NCI-H1436 (cell line): ENCODE measurements around the gene FBXO8.
"Not testable (repeated sequence)": the region's sequence is repeated elsewhere in the genome, so short reads cannot be mapped to it uniquely, and the experiment has no call there.

Source experiments
- DNase-seq: peaks from one replicate; lab custom pipeline; 2025; lab: John Stamatoyannopoulos, UW

The FBXO8 gene, protein sequence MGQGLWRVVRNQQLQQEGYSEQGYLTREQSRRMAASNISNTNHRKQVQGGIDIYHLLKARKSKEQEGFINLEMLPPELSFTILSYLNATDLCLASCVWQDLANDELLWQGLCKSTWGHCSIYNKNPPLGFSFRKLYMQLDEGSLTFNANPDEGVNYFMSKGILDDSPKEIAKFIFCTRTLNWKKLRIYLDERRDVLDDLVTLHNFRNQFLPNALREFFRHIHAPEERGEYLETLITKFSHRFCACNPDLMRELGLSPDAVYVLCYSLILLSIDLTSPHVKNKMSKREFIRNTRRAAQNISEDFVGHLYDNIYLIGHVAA

DNA sequence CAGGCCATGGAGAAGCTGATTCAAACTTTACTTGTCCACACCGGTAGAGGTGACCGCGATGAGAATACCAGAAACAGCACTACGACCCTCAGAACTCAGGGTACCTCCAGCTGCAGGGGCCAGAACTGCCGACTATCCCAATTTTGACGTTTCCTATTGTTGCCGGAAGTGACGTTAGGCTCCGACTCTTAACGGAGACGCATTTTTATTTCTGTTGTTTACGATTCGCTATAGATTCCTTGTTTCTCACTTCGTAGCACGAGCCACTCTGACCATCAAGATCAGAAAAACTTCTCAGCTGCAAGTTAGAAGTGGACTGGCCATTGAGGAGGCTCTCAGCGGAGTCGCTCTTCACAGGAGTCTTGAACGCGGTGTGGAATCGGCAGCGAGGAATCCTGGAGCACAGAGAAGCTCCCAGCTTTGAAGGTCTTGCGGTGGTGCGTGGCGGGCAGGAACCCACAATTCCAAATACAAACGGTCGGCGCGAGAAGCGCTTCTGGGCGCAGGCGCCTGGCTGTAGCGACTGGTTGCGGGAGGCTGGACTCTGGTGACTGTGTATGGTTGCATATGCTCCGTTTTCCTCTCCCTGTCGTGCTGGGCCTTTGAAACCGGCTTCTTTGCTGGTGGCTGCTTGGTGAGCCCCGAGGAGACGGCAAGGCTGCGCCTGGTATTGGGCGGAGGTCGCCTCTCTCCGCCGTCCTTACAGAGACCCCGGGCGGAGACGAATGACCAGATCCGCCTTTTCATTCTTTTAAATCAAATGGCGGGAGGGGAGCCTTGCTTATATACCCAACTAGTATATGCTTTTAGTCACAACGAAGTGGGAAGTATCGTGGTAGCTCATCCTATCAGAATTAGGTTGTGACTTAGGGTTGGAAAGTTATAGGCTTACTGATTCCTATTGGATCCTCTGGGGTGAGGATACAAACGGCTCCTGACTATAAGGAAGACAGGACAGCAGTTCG is at the start of gene FBXO8, which contains the start of gene CEP44:
Gene FBXO8 (minus strand): TSS at position 161 of the 965 bp plus-strand sequence. CDS start 20,575 bp downstream, outside the sequence.
Gene CEP44 (plus strand): TSS at position 405 of the 965 bp plus-strand sequence. CDS start 15,211 bp downstream, outside the sequence.
- peak; percentile 60 for DNase-seq

DNA sequence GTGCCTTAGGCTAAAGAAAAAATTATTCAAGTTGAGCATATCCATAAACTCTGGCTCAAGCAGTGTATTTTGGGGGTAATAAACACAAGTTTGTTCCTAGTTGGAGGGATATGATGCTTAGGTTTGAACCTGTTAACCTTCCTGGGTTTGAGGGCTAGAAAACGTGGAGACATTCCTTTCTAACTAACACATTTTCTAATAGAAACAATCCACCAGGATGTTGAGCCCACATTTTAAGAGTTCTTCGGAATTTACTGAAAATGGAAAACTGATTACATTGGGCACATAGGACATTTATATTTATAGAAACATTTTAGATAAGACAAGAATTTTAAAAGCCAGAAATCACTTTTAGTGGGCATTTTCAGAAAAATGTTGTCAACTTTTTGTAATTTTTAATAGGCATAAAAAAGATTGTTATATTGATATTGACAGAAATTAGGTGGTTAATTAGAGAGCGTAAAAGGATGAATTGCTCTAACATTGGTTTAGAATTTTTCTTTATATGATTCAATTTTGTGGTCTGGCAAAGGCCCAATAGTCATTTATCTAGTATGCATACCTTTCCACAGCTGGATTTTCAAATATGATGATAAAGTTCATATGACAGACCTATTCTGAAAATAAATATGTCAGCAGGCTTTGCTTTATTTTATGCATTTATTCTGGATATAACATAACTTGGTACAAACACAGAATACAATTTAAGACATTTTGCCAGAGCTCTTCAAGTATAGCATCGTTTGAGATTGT is 49.5 kb upstream of the FBXO8 start:
- DNase-seq: no peak

DNA sequence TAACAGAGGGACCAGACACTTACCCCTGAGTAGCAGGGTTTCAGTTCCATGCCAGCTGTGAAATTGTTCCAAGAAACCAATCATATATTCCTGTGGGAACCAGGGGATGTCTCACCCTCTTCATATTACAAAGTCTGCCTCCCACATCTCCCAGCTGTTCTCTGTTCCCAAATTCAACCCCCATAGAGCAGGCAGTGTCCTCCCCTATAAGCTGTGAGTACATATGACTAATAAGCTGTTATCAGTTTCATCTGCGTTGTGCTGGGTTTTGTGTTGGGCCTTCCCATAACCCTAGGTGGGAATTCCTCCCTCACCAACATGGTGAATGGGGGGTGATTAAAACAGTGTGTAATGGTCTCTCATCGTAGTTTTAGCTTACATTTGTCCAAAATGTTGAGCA is 41.3 kb upstream of the FBXO8 start:
- DNase-seq: no peak

DNA sequence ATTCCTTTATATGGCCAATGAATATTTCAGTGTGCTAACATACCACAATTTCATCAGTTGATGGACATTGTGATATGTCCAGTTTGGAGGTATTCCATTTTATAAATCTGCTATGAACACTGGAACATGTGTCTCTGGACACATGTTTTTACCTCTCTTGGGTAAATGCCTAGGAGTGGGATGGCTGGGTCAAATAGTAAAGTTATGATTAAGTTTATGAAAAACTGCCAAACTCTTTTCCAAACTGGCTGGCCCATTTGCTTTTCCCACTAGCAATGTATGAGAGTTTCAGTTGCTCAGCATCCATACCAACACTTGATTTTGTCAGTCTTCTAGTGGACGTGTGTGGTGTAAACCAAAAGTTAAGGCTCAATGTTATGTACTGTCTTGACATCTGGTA is 40.8 kb upstream of the FBXO8 start:
- no peak for DNase-seq

DNA sequence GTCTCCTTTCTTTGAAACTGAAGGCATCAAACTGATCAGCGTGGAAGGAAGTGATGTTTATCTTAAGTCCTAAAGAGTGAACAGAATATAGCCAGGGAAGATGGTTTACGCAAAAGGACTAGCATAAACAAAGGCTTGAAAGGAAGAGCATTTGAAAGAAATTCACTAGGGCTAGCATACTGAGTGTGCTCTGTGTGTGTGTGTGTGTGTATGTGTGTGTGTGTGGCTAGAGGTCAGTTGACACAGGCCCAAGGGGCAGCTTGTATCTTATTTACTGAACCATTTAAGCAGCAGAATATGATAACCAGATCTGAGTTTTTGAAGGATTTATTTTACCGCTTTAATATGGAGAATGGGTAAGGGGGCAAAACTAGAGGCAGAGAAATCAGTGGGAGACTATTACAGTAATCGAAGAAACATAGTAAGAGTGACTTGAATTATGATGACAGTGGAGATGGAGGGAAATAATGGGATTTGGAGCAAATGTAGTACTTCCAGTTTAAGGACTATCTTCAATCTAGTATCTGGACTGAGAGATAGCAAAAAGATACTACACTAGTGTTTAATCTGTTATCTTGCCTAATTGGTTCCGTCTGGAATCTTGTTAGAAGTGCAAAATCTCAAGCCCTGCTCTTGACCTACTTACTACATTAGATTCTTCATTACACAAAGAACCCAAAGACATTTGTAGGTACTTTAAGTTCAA is 37.2 kb upstream of the FBXO8 start:
- no peak for DNase-seq

DNA sequence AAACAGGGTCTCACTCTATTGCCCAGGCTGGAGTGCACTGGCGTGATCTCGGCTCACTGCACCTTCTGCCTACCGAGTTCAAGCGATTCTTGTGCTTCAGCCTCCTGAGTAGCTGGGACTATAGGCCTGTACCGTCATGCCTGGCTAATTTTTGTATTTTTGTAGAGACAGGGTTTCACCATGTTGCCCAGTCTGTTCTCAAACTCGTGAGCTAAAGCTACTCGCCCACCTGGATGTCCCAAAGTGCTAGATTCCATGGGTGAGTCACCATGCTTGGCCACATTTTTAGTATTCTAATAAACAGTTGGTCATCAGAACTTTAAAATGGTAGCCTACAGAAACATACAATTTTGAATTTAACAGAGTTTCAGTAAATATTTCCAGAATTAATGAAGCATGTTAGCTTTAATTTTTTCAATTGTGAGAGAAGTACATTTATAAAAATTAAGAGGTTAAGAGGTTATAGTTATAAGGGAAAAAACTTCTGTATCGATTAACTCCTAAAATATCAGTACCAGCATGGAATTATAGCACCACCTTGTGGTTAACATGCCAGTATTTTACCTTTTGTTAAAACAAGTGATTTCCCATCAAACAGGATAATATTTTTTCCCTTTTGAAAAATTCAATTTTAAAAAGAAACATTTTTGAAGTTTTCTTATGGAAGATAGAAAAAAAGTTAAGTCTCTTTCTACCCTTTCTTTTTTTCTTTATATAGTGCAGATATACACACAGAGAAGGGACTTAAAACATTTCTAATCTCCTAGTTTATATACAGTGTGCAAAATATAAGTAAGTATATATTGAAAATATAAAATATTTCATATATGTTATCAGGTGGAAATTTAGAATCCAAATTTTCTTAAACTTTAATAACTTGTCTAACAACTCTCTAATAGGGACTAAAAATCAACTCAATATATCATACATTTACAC is 35.6 kb upstream of the FBXO8 start:
- peak; percentile 15 for DNase-seq

DNA sequence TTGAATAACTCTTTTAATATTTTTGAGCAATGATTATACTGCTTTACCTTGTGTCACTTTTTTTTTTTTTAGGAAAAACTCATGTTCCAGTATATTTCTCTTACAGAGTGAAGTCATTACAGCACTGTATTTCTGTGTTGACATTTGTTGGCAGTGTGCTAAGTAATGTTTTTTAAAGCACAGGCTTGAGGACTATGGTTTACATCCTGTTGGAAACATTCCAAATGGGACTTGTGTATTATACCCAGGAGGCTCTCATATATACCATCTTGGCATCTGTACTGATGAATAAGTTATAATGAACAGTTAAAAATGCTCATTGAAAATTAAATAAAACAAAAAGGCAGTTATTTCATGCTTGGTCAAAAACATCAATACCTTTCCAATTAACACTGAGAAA is 34.1 kb upstream of the FBXO8 start:
- DNase-seq: no peak

DNA sequence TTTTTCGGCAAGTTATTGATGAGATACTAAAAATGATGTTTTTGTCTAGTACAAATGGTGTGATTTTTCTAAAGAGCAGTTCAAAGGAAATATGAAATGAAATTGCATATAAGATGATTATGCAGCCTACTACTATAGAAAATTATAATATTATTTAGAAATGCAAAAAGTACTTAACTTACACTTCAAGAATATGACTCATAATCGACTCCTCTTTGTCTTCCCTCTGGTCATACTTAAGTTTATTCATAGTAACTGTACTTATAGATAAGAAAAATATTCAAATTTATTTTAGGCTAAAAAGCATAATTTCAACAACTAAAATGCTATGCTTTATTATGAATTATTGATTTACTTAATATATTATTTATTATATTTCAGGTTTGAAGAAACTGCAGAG is 33.5 kb upstream of the FBXO8 start:
- no peak for DNase-seq

DNA sequence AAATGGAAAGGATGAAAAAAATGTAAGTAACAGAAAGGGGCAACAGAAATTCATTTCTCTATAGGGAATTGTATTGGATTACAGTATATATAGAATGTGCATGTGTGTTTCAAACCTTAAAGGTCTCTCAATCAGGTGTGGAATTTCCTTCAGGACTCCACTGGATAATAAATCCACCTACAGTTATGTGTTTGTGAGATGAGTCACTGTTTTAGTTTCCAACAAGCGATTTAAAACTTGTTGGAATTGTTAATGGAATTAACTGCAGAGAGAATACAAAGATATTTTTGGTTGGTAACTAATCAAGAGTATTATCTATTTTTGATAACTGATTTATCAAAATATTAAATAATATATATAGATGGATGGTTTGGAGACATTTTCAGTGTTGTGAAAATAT is 33.1 kb upstream of the FBXO8 start:
- no peak for DNase-seq

DNA sequence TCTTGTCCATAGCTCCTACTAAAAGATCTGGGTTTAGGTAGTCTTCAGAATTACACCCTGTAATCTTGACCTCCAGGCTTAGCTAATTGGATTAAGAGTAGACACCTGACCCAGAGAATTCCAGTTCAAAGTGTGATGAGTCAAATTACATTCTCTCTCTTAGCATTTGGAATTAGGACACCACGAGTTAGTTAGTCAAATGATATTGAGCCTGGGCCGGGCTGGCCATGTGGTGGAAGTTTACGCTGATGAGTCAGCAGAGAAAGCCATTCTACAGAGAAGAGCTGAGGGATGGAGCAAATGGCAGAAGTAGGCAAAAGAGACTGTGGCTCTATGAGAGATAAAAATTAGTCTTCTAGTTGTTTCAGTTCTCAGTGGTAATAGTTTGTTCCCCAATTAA is 31.3 kb upstream of the FBXO8 start:
- DNase-seq: no peak

DNA sequence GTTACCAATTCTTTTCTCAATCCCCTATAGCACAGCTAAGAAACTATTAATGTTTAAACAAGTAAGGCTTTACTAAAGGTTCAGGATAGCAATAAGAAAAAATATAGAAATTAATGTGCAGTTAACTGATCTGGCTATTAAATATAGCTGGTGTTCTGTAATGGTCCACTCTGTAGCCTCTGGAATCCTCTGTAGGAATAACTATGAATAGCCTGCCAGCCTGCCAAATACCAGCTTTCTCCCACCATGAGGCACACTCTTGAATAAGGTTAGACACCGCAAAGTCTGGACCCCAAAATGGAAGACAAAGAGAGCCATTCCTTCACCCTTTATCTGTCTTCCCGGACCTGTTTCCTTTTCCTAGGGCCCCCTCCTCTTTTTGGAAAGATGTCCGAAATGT is 30.8 kb upstream of the FBXO8 start:
- no peak for DNase-seq

DNA sequence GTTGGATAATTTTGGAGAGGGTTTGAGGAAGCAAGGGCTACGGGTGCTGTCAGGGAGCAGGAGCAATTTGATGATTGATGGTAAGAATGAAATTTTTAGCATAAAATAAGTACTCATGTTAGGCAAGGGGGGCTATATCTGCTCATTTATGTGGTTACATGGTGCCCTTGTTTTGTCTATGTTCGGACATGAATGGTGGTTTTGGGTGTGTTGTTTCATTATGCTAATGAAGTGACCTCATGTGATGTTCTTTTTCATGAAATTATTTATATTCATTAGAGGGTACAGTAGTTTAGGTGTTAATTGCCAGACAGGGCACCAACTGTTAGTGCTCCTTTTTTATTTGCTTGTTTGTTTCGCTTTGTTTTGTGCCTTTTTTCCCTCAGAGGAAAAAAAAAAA is 29.5 kb upstream of the FBXO8 start:
- no peak for DNase-seq

DNA sequence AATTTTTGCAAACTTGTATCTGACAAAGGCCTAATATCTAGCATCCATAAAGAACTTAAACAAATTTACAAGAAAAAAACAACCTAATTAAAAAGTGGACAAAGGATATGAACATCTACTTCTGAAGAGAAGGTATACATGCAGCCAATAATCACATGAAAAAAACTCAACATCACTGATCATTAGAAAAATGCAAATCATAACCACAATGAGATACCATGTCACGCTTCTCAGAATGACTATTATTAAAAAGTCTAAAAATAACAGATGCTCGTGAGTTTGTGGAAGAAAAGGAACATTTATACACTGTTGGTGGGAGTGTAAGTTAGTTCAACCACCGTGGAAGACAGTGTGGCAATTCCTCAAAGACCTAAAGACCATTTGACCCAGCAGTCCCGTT is 24.2 kb upstream of the FBXO8 start:
- no peak for DNase-seq

DNA sequence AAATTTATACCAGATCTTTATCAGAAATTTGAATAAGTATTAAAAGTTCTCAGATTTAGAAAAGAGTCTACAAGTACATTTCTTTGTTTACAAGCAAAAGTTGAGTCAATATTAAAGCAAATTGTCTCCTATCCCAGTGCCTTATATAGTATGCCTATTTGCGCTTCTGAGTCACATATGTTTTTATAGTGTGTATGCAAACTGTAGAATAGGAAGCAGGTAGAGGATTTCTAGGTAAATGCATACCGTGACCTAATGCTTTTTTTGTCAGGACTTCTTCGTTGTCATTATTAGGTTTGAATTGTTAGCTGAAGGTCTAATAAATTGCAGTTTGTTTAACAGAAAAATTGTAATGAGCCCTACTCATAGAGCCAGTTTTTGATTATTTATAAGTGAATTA is 22.5 kb upstream of the FBXO8 start:
- DNase-seq: no peak

DNA sequence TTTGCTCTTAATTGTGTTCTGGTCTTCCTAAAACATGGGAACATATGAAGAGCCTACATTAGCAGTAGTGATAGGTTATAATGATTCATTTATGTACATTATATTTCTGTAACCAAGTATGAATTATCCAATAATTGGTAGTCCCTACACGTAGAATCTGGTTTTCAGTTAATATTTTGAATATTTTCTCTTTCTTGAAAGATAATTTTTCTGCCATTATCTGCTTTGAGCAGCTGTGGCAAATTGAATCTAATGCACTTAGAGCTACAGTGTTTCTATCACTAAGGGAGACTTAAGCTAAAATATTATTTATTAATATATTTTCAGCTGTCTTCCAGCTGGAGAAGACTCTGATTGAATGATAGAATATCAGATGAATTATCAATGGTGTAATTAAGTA is 21.2 kb upstream of the FBXO8 start:
- no peak for DNase-seq

DNA sequence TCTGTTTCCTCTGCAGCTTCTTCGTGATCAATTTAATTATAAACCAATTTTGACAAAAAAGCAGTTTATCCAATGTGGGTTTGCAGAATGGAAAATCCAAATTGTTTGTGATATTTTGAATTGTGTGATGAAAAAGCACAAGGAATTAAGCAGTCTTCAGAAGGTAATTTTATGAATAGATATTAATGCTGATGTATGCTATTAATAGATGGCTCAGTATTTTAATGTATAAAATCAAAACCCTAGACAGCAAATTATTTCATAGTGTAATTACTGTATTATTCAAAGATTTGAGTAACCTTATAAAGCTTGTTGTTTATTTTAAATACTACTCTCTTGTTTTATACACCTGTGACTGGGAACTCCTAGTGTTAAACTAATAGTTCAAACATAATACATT is 20.2 kb upstream of the FBXO8 start:
- no peak for DNase-seq

DNA sequence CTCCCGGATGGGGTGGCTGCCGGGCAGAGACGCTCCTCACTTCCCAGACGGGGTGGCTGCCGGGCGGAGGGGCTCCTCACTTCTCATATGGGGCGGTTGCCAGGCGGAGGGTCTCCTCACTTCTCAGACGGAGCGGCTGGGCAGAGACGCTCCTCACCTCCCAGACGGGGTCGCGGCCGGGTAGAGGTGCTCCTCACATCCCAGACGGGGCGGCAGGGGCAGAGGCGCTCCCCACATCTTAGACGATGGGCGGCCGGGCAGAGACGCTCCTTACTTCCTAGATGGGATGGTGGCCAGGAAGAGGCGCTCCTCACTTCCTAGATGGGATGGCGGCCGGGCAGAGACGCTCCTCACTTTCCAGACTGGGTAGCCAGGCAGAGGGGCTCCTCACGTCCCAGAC is 11.7 kb upstream of the FBXO8 start:
- DNase-seq: not testable (repeated sequence)

DNA sequence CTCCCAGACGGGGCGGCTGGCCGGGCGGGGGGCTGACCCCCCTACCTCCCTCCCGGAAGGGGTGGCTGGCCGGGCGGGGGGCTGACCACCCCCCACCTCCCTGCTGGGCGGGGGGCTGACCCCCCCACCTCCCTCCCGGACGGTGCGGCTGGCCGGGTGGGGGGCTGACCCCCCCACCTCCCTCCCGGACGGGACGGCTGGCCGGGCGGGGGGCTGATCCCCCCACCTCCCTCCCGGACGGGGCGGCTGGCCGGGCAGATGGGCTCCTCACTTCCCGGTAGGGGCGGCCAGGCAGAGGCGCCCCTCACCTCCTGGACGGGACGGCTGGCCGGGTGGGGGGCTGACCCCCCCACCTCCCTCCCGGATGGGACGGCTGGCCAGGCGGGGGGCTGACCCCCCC is 11.2 kb upstream of the FBXO8 start:
- not testable (repeated sequence) for DNase-seq

DNA sequence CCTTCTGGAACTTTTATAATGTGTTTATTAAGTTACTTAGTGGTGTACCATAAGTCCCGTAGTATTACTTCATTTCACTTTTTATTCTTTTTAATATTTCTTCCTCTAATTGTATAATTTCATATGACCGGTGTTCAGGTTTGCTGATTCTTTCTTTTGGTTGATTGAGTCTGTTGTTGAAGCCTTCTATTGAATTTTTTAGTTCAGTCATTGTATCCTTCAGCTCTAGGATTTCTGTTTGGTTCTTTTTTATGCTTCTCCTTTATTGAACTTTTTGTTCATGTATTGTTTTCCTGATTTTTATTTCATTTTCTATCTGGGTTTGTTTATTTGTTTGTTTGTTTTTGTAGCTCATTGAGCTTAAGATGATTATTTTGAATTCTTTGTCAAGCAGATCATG is 9.0 kb upstream of the FBXO8 start:
- no peak for DNase-seq

DNA sequence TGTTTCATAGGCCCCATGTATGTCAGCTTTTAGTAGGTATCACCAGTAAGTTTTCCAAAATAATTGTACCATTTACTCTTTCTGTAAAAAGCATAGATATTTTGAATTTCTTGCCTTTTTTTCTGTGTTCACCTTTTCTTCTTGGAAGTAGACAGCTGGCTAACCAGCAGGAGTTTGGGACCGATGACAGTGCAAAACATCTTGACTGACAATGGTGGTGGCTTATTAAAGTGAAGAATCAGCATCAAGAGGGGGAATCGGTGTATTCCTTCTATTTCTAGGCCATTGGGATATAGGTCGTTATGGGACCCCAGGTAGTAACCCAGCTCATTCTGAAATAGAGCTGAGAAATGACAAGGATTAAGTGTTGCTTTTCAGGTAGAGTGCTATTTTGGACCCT is 3.4 kb upstream of the FBXO8 start:
- DNase-seq: no peak

DNA sequence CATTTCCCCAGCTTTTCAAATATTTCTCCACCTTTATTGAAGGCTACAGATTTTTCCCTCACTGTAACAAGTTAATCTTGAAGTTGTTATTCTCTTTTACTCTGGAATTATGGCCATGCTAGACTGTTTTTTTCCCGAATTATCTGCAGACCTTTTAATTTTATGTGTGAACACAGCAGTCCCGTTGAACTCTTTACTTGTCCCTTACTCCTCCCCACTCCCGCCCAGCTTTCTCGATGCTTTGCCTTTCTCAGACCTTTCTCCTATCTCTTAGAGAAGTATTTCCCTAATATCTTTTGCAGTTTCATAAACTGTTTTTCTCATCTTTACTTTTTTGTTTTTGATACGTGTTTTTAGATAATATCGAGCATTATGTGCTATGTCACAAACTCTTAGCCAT is 1.0 kb upstream of the FBXO8 start:
- no peak for DNase-seq
